Limb (tissue), 2 donors: Measurements from ENCODE around the gene SETD1B.
"Not testable (repeated sequence)": the region's sequence is repeated elsewhere in the genome, so short reads cannot be mapped to it uniquely, and the experiment has no call there.

Experiments
- DNase-seq, 2 donors: peaks; one replicate each; pipeline ENCODE4 v3.0.0-alpha.2; 2016; ENCODE audit errors: extremely low spot score in 2 of 2

SETD1B gene

GRCh38 chr12:121780429-121780828 lies 23.4 kb upstream of the SETD1B start:
- no peak for DNase-seq

- DNase-seq = peak in 1 of 2 donors; percentile 43
Observed at GRCh38 chr12:121781484-121781997, 22.3 kb upstream of the SETD1B start.

GRCh38 chr12:121781998-121782979 lies 21.5 kb upstream of the SETD1B start:
- DNase-seq = peak in 1 of 2 donors; percentile 23

- no peak for DNase-seq
Observed at GRCh38 chr12:121783766-121784165, 20.0 kb upstream of the SETD1B start.

GRCh38 chr12:121784460-121784859 lies 19.3 kb upstream of the SETD1B start:
- no peak for DNase-seq

GRCh38 chr12:121786440-121786825 lies 17.4 kb upstream of the SETD1B start:
- DNase-seq = peak in 1 of 2 donors; percentile 33

- DNase-seq = no peak
Observed at GRCh38 chr12:121787063-121788025, 16.5 kb upstream of the SETD1B start.

GRCh38 chr12:121788176-121788818 lies 15.5 kb upstream of the SETD1B start:
- DNase-seq = peak in 1 of 2 donors; percentile 27

GRCh38 chr12:121789233-121789781 lies 14.5 kb upstream of the SETD1B start:
- DNase-seq = peak in 1 of 2 donors; percentile 36

GRCh38 chr12:121789800-121790728 lies 13.7 kb upstream of the SETD1B start:
- peak in 1 of 2 donors; percentile 50 for DNase-seq

- DNase-seq = not testable (repeated sequence)
Observed at GRCh38 chr12:121790785-121791184, 13.0 kb upstream of the SETD1B start.

- peak in 1 of 2 donors; percentile 29 for DNase-seq
Observed at GRCh38 chr12:121791671-121792551, 11.9 kb upstream of the SETD1B start.

GRCh38 chr12:121792607-121793439 lies 11.0 kb upstream of the SETD1B start:
- DNase-seq = peak in 1 of 2 donors; percentile 51

- no peak for DNase-seq
Observed at GRCh38 chr12:121793440-121793837, 10.4 kb upstream of the SETD1B start, which contains the start of gene RHOF. TSS of gene RHOF (minus strand) at chr12:121793688. CDS start at chr12:121793633, 55 bp downstream.

- DNase-seq = peak; percentile 89 to 95
Observed at GRCh38 chr12:121793838-121794533, 9.8 kb upstream of the SETD1B start.

GRCh38 chr12:121794534-121795033 lies 9.2 kb upstream of the SETD1B start:
- no peak for DNase-seq
